Left ventricle myocardium inferior (tissue), 1 donor: ENCODE data around the gene ERG. TPM values are rescaled to one million over a fixed set of nuclear protein-coding genes. Genes with fewer than 3 reads are reported as not detected.

Source experiments
- DNase-seq: peaks from one replicate; pipeline ENCODE4 v3.0.0-alpha.2; 2020
- H3K27ac ChIP-seq: fragments of 200-600 bp; replicated peaks from 2 replicates; pipeline ENCODE4 v1.8.0; 2021
- H3K27me3 ChIP-seq: fragments of 200-600 bp; 2 replicates; pipeline ENCODE4 v1.8.0; 2021; ENCODE audit warnings: low read depth
- H3K36me3 ChIP-seq: fragments of 200-600 bp; 2 replicates; pipeline ENCODE4 v1.8.0; 2021
- H3K4me1 ChIP-seq: fragments of 200-600 bp; 2 replicates; pipeline ENCODE4 v1.8.0; 2021
- H3K4me3 ChIP-seq: fragments of 200-600 bp; 2 replicates; pipeline ENCODE4 v1.8.0; 2021; ENCODE audit warnings: mild to moderate bottlenecking, moderate library complexity
- H3K9me3 ChIP-seq: fragments of 200-600 bp; replicated peaks from 2 replicates; pipeline ENCODE4 v1.8.0; 2021
- CTCF ChIP-seq: fragments of 200-600 bp; IDR thresholded peaks from 2 replicates; pipeline ENCODE4 v1.8.0; 2021; ENCODE audit warnings: antibody characterized with exemption, mild to moderate bottlenecking, borderline replicate concordance
- intact Hi-C: fragments of 100-400 bp; cut with micrococcal nuclease; formaldehyde crosslinking; loops from one replicate; pipeline ENCODE4 v1.11.0; 2022
- total RNA-seq: library from RNA; stranded (reverse); fragmentation: NEBNext Ultra II Directional; extraction: Animal tissue kit (Norgen Biotek cat#: 25700); gene quantifications from one replicate; pipeline ENCODE4 v1.2.1, GENCODE V29; 2021
- donor health status: DM: no; HTN: yes; CAD: no; lungs with severe emphysema.

Gene ERG
- total RNA-seq, 1 donor from 2014 or later, result 17.3 TPM

GRCh38 chr21:38400195-38400919 lies 97.9 kb downstream of the ERG start:
- Histone ChIP-seq H3K27ac (no peak overlapping the region), H3K27me3 (peaks cover 11% of the 10 kb centered on the region), H3K4me3 (no peak overlapping the region), H3K4me1 (peaks cover 5% of the 10 kb centered on the region), H3K9me3 (no peaks in the 10 kb centered on the region), H3K36me3 (peaks cover 7% of the 10 kb centered on the region)
- DNase-seq, result no peak
- intact Hi-C loops, result no loop called here
- TF ChIP-seq CTCF, result no peak

- no peak overlapping the region for H3K27ac ChIP-seq
- no peak for TF ChIP-seq CTCF
- H3K27me3 ChIP-seq, result peaks cover 12% of the 10 kb centered on the region
- no peak overlapping the region for H3K4me3 ChIP-seq
- H3K9me3 ChIP-seq, result no peaks in the 10 kb centered on the region
- H3K36me3 ChIP-seq, result peaks cover 7% of the 10 kb centered on the region
- peaks cover under 1% of the 10 kb centered on the region for H3K4me1 ChIP-seq
- no peak for DNase-seq
- intact Hi-C loops, result no loop called here
Measured at GRCh38 chr21:38399103-38399502, 99.2 kb downstream of the ERG start.

GRCh38 chr21:38396325-38396724 lies 102.0 kb downstream of the ERG start:
- no peak overlapping the region for H3K4me3 ChIP-seq
- TF ChIP-seq CTCF, result no peak
- H3K27me3 ChIP-seq, result peaks cover 8% of the 10 kb centered on the region
- intact Hi-C loops, result no loop called here
- DNase-seq, result no peak
- H3K4me1 ChIP-seq, result no peaks in the 10 kb centered on the region
- H3K36me3 ChIP-seq, result peaks cover 7% of the 10 kb centered on the region
- H3K27ac ChIP-seq, result no peak overlapping the region
- H3K9me3 ChIP-seq, result no peaks in the 10 kb centered on the region

- Histone ChIP-seq H3K9me3 (no peaks in the 10 kb centered on the region), H3K36me3 (peaks cover 7% of the 10 kb centered on the region), H3K27ac (no peak overlapping the region), H3K4me1 (no peaks in the 10 kb centered on the region), H3K4me3 (no peak overlapping the region), H3K27me3 (peaks cover 8% of the 10 kb centered on the region)
- TF ChIP-seq CTCF, result no peak
- DNase-seq, result no peak
- intact Hi-C loops, result no loop called here
Measured at GRCh38 chr21:38395581-38395980, 102.7 kb downstream of the ERG start.

GRCh38 chr21:38392661-38393060 lies 105.6 kb downstream of the ERG start:
- H3K9me3 ChIP-seq, result no peaks in the 10 kb centered on the region
- no peak overlapping the region for H3K4me3 ChIP-seq
- H3K27ac ChIP-seq, result no peak overlapping the region
- no peak for TF ChIP-seq CTCF
- H3K36me3 ChIP-seq, result no peaks in the 10 kb centered on the region
- peaks cover 8% of the 10 kb centered on the region for H3K27me3 ChIP-seq
- no peak for DNase-seq
- intact Hi-C loops, result no loop called here
- peaks cover 13% of the 10 kb centered on the region for H3K4me1 ChIP-seq
